ENCODE measurements around the gene DNASE1L3. TPM values are rescaled to one million over a fixed set of nuclear protein-coding genes. Genes with fewer than 3 reads are reported as not detected.
"Not testable (repeated sequence)": the region's sequence is repeated elsewhere in the genome, so short reads cannot be mapped to it uniquely, and the experiment has no call there.

DNASE1L3 gene
- total RNA-seq, 1 donor from 2014 or later = 0.22 TPM

GRCh38 chr3:58230876-58231552 lies 20.2 kb upstream of the DNASE1L3 start:
- no peak for DNase-seq (ENCODE audit: low spot score in 2 of 2, unreplicated experiment in 2 of 2)
- H3K27ac Mint-ChIP-seq = no peak overlapping the region
- no peaks in the 10 kb centered on the region for H3K36me3 Mint-ChIP-seq
- no peaks in the 10 kb centered on the region for H3K9me3 Mint-ChIP-seq
- peaks cover 73% of the 10 kb centered on the region for H3K27me3 Mint-ChIP-seq (ENCODE audit: low read depth)
- TF ChIP-seq CTCF (IDR thresholded peaks at IDR 0.05; ENCODE audit: unreplicated experiment) = no peak
- H3K4me3 Mint-ChIP-seq = no peak overlapping the region
- H3K4me1 Mint-ChIP-seq = peaks cover 2% of the 10 kb centered on the region

- not testable (repeated sequence) for H3K27ac Mint-ChIP-seq; H3K9me3 Mint-ChIP-seq; H3K4me3 Mint-ChIP-seq; H3K4me1 Mint-ChIP-seq; DNase-seq (ENCODE audit: low spot score in 2 of 2, unreplicated experiment in 2 of 2); H3K36me3 Mint-ChIP-seq
- H3K27me3 Mint-ChIP-seq (ENCODE audit: low read depth) = peaks cover 64% of the 10 kb centered on the region
These were observed 17.2 kb upstream of the DNASE1L3 start for GRCh38 chr3:58227933-58228332.

GRCh38 chr3:58223855-58224254 lies 13.1 kb upstream of the DNASE1L3 start:
- Mint-ChIP-seq H3K4me1 (no peaks in the 10 kb centered on the region), H3K4me3 (no peak overlapping the region), H3K36me3 (no peaks in the 10 kb centered on the region), H3K27me3 (ENCODE audit: low read depth) (peaks cover 38% of the 10 kb centered on the region), H3K9me3 (peaks cover 11% of the 10 kb centered on the region), H3K27ac (no peak overlapping the region)
- DNase-seq (ENCODE audit: low spot score in 2 of 2, unreplicated experiment in 2 of 2) = no peak
- no peak for TF ChIP-seq CTCF (IDR thresholded peaks at IDR 0.05; ENCODE audit: unreplicated experiment)

- no peak overlapping the region for H3K4me3 Mint-ChIP-seq
- no peak for TF ChIP-seq CTCF (IDR thresholded peaks at IDR 0.05; ENCODE audit: unreplicated experiment)
- H3K27ac Mint-ChIP-seq = no peak overlapping the region
- peaks cover 29% of the 10 kb centered on the region for H3K27me3 Mint-ChIP-seq (ENCODE audit: low read depth)
- H3K4me1 Mint-ChIP-seq = peaks cover 2% of the 10 kb centered on the region
- DNase-seq (ENCODE audit: low spot score in 2 of 2, unreplicated experiment in 2 of 2) = no peak
- H3K9me3 Mint-ChIP-seq = peaks cover 11% of the 10 kb centered on the region
- no peaks in the 10 kb centered on the region for H3K36me3 Mint-ChIP-seq
These were observed 11.5 kb upstream of the DNASE1L3 start for GRCh38 chr3:58222161-58222724.

GRCh38 chr3:58218904-58219303 lies 8.1 kb upstream of the DNASE1L3 start:
- Mint-ChIP-seq H3K36me3 (no peaks in the 10 kb centered on the region), H3K4me1 (peaks cover 6% of the 10 kb centered on the region), H3K27ac (no peak overlapping the region)

More at GRCh38 chr3:58218904-58219303, 8.1 kb upstream of the DNASE1L3 start:
- no peak for DNase-seq (ENCODE audit: low spot score in 2 of 2, unreplicated experiment in 2 of 2)
- H3K9me3 Mint-ChIP-seq = peaks cover 11% of the 10 kb centered on the region
- no peak overlapping the region for H3K4me3 Mint-ChIP-seq
- H3K27me3 Mint-ChIP-seq (ENCODE audit: low read depth) = peaks cover 17% of the 10 kb centered on the region
- TF ChIP-seq CTCF (IDR thresholded peaks at IDR 0.05; ENCODE audit: unreplicated experiment) = no peak
